IMR-90 (cell line): ENCODE measurements around the gene DMAC2L.
"Not testable (repeated sequence)": the region's sequence is repeated elsewhere in the genome, so short reads cannot be mapped to it uniquely, and the experiment has no call there.

Experiments
- BHLHE40 ChIP-seq: fragments of 150-350 bp; IDR thresholded peaks from 2 replicates; pipeline ENCODE4 v1.6.1; 2016; ENCODE audit warnings: mild to moderate bottlenecking, low read depth, low read length
- CEBPB ChIP-seq: IDR thresholded peaks from 2 replicates; pipeline ENCODE4 v1.6.1; 2012; ENCODE audit warnings: low read depth, low read length, improper control_type of control experiment
- CHD1 ChIP-seq: IDR thresholded peaks from 2 replicates; pipeline ENCODE4 v1.6.1; 2012; ENCODE audit warnings: low read depth, low read length, improper control_type of control experiment
- CTCF ChIP-seq: conservative IDR thresholded peaks from 2 replicates; pipeline ENCODE4 v1.5.1; 2012; ENCODE audit warnings: mild to moderate bottlenecking, low read depth, low read length, improper control_type of control experiment
- MAFK ChIP-seq: IDR thresholded peaks from 2 replicates; pipeline ENCODE4 v1.6.1; 2012; ENCODE audit warnings: low read depth, low read length, improper control_type of control experiment
- MXI1 ChIP-seq: IDR thresholded peaks from 2 replicates; pipeline ENCODE4 v1.6.1; 2012; ENCODE audit warnings: low read depth, mild to moderate bottlenecking, low read length, moderate library complexity, borderline replicate concordance
- NFE2L2 ChIP-seq: fragments of 150-350 bp; IDR thresholded peaks from 2 replicates; pipeline ENCODE4 v1.6.1; 2016; ENCODE audit warnings: low read depth, mild to moderate bottlenecking, low read length
- POLR2A ChIP-seq: IDR thresholded peaks from 2 replicates; pipeline ENCODE4 v1.6.1; 2012; ENCODE audit warnings: mild to moderate bottlenecking, low read depth, low read length
- RAD21 ChIP-seq: IDR thresholded peaks from 2 replicates; pipeline ENCODE4 v1.6.1; 2012; ENCODE audit warnings: low read length, improper control_type of control experiment
- RCOR1 ChIP-seq: IDR thresholded peaks from 2 replicates; pipeline ENCODE4 v1.6.1; 2012; ENCODE audit warnings: mild to moderate bottlenecking, low read length, improper control_type of control experiment; ENCODE audit not compliant: insufficient replicate concordance
- RFX5 ChIP-seq: IDR thresholded peaks from 2 replicates; pipeline ENCODE4 v1.8.0; 2012; ENCODE audit warnings: low read depth, mild to moderate bottlenecking, low read length, moderate library complexity
- USF2 ChIP-seq: fragments of 150-350 bp; IDR thresholded peaks from 2 replicates; pipeline ENCODE4 v1.6.1; 2017; ENCODE audit warnings: mild to moderate bottlenecking, antibody characterized with exemption, low read length, low read depth

GRCh38 chr14:50361473-50362403, 49.6 kb downstream of the DMAC2L start:
- TF ChIP-seq RAD21, CTCF, BHLHE40, POLR2A, MXI1, RCOR1, USF2, MAFK, CHD1, RFX5, NFE2L2, CEBPB: not testable (repeated sequence)
